SK-N-SH (cell line): ENCODE data around the gene CYP26B1. TPM values are rescaled to one million over a fixed set of nuclear protein-coding genes. Genes with fewer than 3 reads are reported as not detected.

Source experiments
- CTCF ChIA-PET: fragments of 300-600, 350-600 bp; formaldehyde crosslinking; extraction: SDS; loops from one replicate; lab custom pipeline; 2021; lab: Yijun Ruan, JAX
- POLR2A ChIA-PET: fragments of 350-600 bp; sonication (Branson Sonifier 250); formaldehyde crosslinking; extraction: SDS; loops from one replicate; lab custom pipeline; 2020; ENCODE audit warnings: antibody characterized with exemption, inconsistent platforms; lab: Yijun Ruan, JAX
- DNase-seq: peaks from one replicate; pipeline ENCODE4 v3.0.0; 2012
- H2AFZ ChIP-seq: fragments of 200-600 bp; sonication (generic); 2 replicates; pipeline ENCODE4 v1.8.1; 2016; ENCODE audit warnings: antibody characterized with exemption, mild to moderate bottlenecking, low read depth
- H3F3A ChIP-seq: fragments of 200-600 bp; sonication (generic); replicated peaks from 2 replicates; pipeline ENCODE3; 2016; ENCODE audit warnings: antibody characterized with exemption, mild to moderate bottlenecking; ENCODE audit not compliant: insufficient read depth
- H3K27ac ChIP-seq, 2 experiments: fragments of 200-500 bp in 1 of 2; fragments of 200-600 bp in 1 of 2; sonication (Bioruptor generic) in 1 of 2; sonication (generic), shearing (Covaris generic) in 1 of 2; 2 replicates each; pipeline versions ENCODE4 v1.5.1 to v1.6.1; 2014 to 2016; ENCODE audit warnings: low read depth in 2 of 2, inconsistent platforms in 1 of 2, low read length in 1 of 2, mild to moderate bottlenecking in 1 of 2, mixed read lengths in 1 of 2
- H3K27me3 ChIP-seq: fragments of 200-600 bp; sonication (generic), shearing (Covaris generic); 2 replicates; pipeline ENCODE4 v1.6.1; 2016; ENCODE audit warnings: mixed run types; ENCODE audit not compliant: insufficient read depth
- H3K36me3 ChIP-seq, 2 experiments: fragments of 200-500 bp in 1 of 2; fragments of 200-600 bp in 1 of 2; sonication (Bioruptor generic) in 1 of 2; sonication (generic) in 1 of 2; replicated peaks in 1 of 2; 2 replicates each; pipeline versions ENCODE3 to v1.5.1; 2014 to 2016; ENCODE audit warnings: low read length in 1 of 2, mild to moderate bottlenecking in 1 of 2; ENCODE audit not compliant: insufficient read depth in 2 of 2, control insufficient read depth in 1 of 2
- H3K4me1 ChIP-seq, 2 experiments: fragments of 200-500 bp in 1 of 2; fragments of 200-600 bp in 1 of 2; sonication (Bioruptor generic) in 1 of 2; sonication (generic), shearing (Covaris generic) in 1 of 2; 2 replicates each; pipeline versions ENCODE4 v1.5.1 to v1.6.1; 2014 to 2016; ENCODE audit warnings: low read depth in 1 of 2, low read length in 1 of 2, mixed run types in 1 of 2; ENCODE audit not compliant: insufficient read depth in 2 of 2, control insufficient read depth in 1 of 2
- H3K4me2 ChIP-seq: fragments of 200-600 bp; sonication (generic), shearing (Covaris generic); 2 replicates; pipeline ENCODE4 v1.6.1; 2017; ENCODE audit warnings: mixed run types
- H3K4me3 ChIP-seq, 2 experiments: fragments of 200-500 bp in 1 of 2; fragments of 200-600 bp in 1 of 2; sonication (Bioruptor generic) in 1 of 2; sonication (generic), shearing (Covaris generic) in 1 of 2; 2 replicates each; pipeline versions ENCODE4 v1.5.1 to v1.8.1; 2014 to 2016; ENCODE audit warnings: low read depth in 2 of 2, inconsistent platforms in 1 of 2, low read length in 1 of 2, mild to moderate bottlenecking in 1 of 2, mixed read lengths in 1 of 2, moderate library complexity in 1 of 2
- H3K79me2 ChIP-seq: fragments of 200-600 bp; sonication (generic); 2 replicates; pipeline ENCODE4 v1.8.1; 2017; ENCODE audit warnings: mild to moderate bottlenecking; ENCODE audit not compliant: insufficient read depth
- H3K9ac ChIP-seq: fragments of 200-600 bp; sonication (generic); 2 replicates; pipeline ENCODE4 v1.6.1; 2017; ENCODE audit warnings: mixed run types
- H3K9me2 ChIP-seq: fragments of 200-600 bp; sonication (generic); 2 replicates; pipeline ENCODE4 v1.6.1; 2017; ENCODE audit warnings: mixed run types
- H3K9me3 ChIP-seq: fragments of 200-600 bp; sonication (generic); 2 replicates; pipeline ENCODE4 v1.6.1; 2017; ENCODE audit warnings: mixed run types, mild to moderate bottlenecking, moderate library complexity
- H4K20me1 ChIP-seq: fragments of 200-600 bp; sonication (generic); 2 replicates; pipeline ENCODE4 v1.6.1; 2017; ENCODE audit warnings: mild to moderate bottlenecking, mixed run types; ENCODE audit not compliant: insufficient read depth
- ELF1 ChIP-seq: IDR thresholded peaks from 2 replicates; pipeline ENCODE4 v1.4.0; 2012
- EP300 ChIP-seq, 2 experiments: IDR thresholded peaks; 2 replicates each; pipeline versions ENCODE4 v1.4.0 to v1.6.1; 2012; ENCODE audit warnings: borderline replicate concordance in 1 of 2, low read depth in 1 of 2, low read length in 1 of 2
- FOSL2 ChIP-seq: IDR thresholded peaks from 2 replicates; pipeline ENCODE4 v1.4.0; 2012; ENCODE audit warnings: low read depth, mild to moderate bottlenecking, moderate library complexity, borderline replicate concordance
- IRF3 ChIP-seq: fragments of 150-350 bp; IDR thresholded peaks from 2 replicates; pipeline ENCODE4 v1.6.1; 2016; ENCODE audit warnings: mild to moderate bottlenecking, low read depth, low read length
- JUND ChIP-seq: IDR thresholded peaks from 2 replicates; pipeline ENCODE4 v1.4.0; 2012
- MAX ChIP-seq: IDR thresholded peaks from 2 replicates; pipeline ENCODE4 v1.4.0; 2012; ENCODE audit warnings: low read depth
- NFIC ChIP-seq: IDR thresholded peaks from 2 replicates; pipeline ENCODE4 v1.4.0; 2012; ENCODE audit warnings: borderline replicate concordance
- NRF1 ChIP-seq: IDR thresholded peaks from 2 replicates; pipeline ENCODE4 v1.6.1; 2012; ENCODE audit warnings: low read depth, mild to moderate bottlenecking, low read length
- POLR2AphosphoS5 ChIP-seq: IDR thresholded peaks from 2 replicates; pipeline ENCODE4 v1.6.1; 2012; ENCODE audit warnings: low read depth, low read length
- RCOR1 ChIP-seq: fragments of 150-350 bp; IDR thresholded peaks from 2 replicates; pipeline ENCODE4 v1.6.1; 2017; ENCODE audit warnings: antibody characterized with exemption, low read length
- REST ChIP-seq: IDR thresholded peaks from 2 replicates; pipeline ENCODE4 v1.6.1; 2012; ENCODE audit warnings: mild to moderate bottlenecking, low read depth, low read length, moderate library complexity
- RFX5 ChIP-seq: IDR thresholded peaks from 2 replicates; pipeline ENCODE4 v1.6.1; 2012; ENCODE audit warnings: mild to moderate bottlenecking, improper control_type of control experiment, low read length
- RXRA ChIP-seq: IDR thresholded peaks from 2 replicates; pipeline ENCODE4 v1.4.0; 2012; ENCODE audit warnings: low read depth, mild to moderate bottlenecking, borderline replicate concordance
- SMC3 ChIP-seq: IDR thresholded peaks from 2 replicates; pipeline ENCODE4 v1.6.1; 2012; ENCODE audit warnings: low read depth, low read length, improper control_type of control experiment
- TAF1 ChIP-seq: IDR thresholded peaks from 2 replicates; pipeline ENCODE4 v1.6.1; 2012; ENCODE audit warnings: low read depth, mild to moderate bottlenecking, low read length, moderate library complexity, borderline replicate concordance
- TCF12 ChIP-seq: IDR thresholded peaks from 2 replicates; pipeline ENCODE4 v1.4.0; 2012
- USF1 ChIP-seq: IDR thresholded peaks from 2 replicates; pipeline ENCODE4 v1.4.0; 2012; ENCODE audit warnings: low read depth, borderline replicate concordance
- WGBS: methylation state at CpG from one replicate; pipeline ENCODE4 v1.1.6; 2017; ENCODE audit warnings: low lambda C conversion rate; 5-methylcytosine and 5-hydroxymethylcytosine counted together
- polyA plus RNA-seq, 3 experiments: library from polyadenylated mRNA; depleted of rRNA; stranded (reverse); fragments of >200 nt; gene quantifications; 2 replicates each; pipeline ENCODE4 v1.2.3, GENCODE V29; 2012

The CYP26B1 gene
- polyA plus RNA-seq, 1 of the 3 experiments (the other 2 are of a cell fraction), result 0.33 TPM

- Histone ChIP-seq H3K36me3 (no peaks in the 10 kb centered on the region), H3K4me2 (no peak overlapping the region), H3K27ac (no peak overlapping the region), H3K9me3 (no peaks in the 10 kb centered on the region), H3K4me3 (no peak overlapping the region), H2AFZ (no peak overlapping the region), H4K20me1 (no peaks in the 10 kb centered on the region), H3K79me2 (no peaks in the 10 kb centered on the region), H3K9me2 (no peaks in the 10 kb centered on the region), H3F3A (no peaks in the 10 kb centered on the region), H3K4me1 (no peaks in the 10 kb centered on the region), H3K9ac (no peak overlapping the region), H3K27me3 (no peaks in the 10 kb centered on the region; the same call in 1 of the 2 replicates)
- WGBS, result 81% methylated on average over 7 of the region's 8 CpGs
- no peak for TF ChIP-seq USF1
- TF ChIP-seq TCF12, result no peak
- no peak for TF ChIP-seq RCOR1
- no peak for TF ChIP-seq NFIC
- TF ChIP-seq IRF3, result no peak
- TF ChIP-seq ELF1, result no peak
- TF ChIP-seq JUND, result no peak
- TF ChIP-seq TAF1, result no peak
- TF ChIP-seq NRF1, result no peak
- TF ChIP-seq REST, result no peak
- TF ChIP-seq SMC3, result no peak
- TF ChIP-seq FOSL2, result no peak
- TF ChIP-seq EP300 (IDR thresholded peaks at IDR 0.05; ENCODE audit: borderline replicate concordance in 1 of 2, low read depth in 1 of 2, low read length in 1 of 2), result no peak
- no peak for TF ChIP-seq MAX
- no peak for TF ChIP-seq RFX5
- no peak for TF ChIP-seq POLR2AphosphoS5
- no peak for TF ChIP-seq RXRA
- ChIA-PET CTCF (interaction anchor here (0.7 to 4.6 kb wide), 4 partner anchors 14 to 589 kb away, joined by 3 to 20 read pairs (median 6); no protein-coding TSS in a partner anchor), POLR2A (no interaction called here)
- no peak for DNase-seq
Measured at GRCh38 chr2:72135921-72136320, 11.7 kb downstream of the CYP26B1 start.
